Measurements from ENCODE around the gene RAVER2. TPM values are rescaled to one million over a fixed set of nuclear protein-coding genes. Genes with fewer than 3 reads are reported as not detected.

The RAVER2 gene
- polyA plus RNA-seq, 1 experiment = 5.5 TPM

GRCh38 chr1:64873576-64873975, 128.7 kb downstream of the RAVER2 start:
- no peak for TF ChIP-seq CTCF (IDR thresholded peaks at IDR 0.05; ENCODE audit: low read depth, low read length)
- no peak overlapping the region for H3K4me3 ChIP-seq (ENCODE audit: low read depth, low read length)
- POLR2A ChIA-PET = no interaction called here
- H3K27ac ChIP-seq (ENCODE audit: low read depth, low read length) = no peak overlapping the region
- CTCF ChIA-PET = interaction anchor here (1.1 kb wide), 1 partner anchor 202 kb away, joined by 3 read pairs; no protein-coding TSS in a partner anchor
- no peaks in the 10 kb centered on the region for H3K27me3 ChIP-seq (ENCODE audit: control insufficient read depth, insufficient read depth, low read length)
- DNase-seq (ENCODE audit: low read depth, low spot score) = no peak
- no peaks in the 10 kb centered on the region for H3K9me3 ChIP-seq (ENCODE audit: control insufficient read depth, insufficient read depth, low read length)

- Histone ChIP-seq H3K27ac (ENCODE audit: low read depth, low read length) (no peak overlapping the region), H3K9me3 (ENCODE audit: control insufficient read depth, insufficient read depth, low read length) (no peaks in the 10 kb centered on the region), H3K27me3 (ENCODE audit: control insufficient read depth, insufficient read depth, low read length) (no peaks in the 10 kb centered on the region), H3K4me3 (ENCODE audit: low read depth, low read length) (no peak overlapping the region)
- TF ChIP-seq CTCF (IDR thresholded peaks at IDR 0.05; ENCODE audit: low read depth, low read length) = no peak
- ChIA-PET POLR2A (no interaction called here), CTCF (interaction anchor here (1.1 kb wide), 1 partner anchor 201 kb away, joined by 3 read pairs; no protein-coding TSS in a partner anchor)
- no peak for DNase-seq (ENCODE audit: low read depth, low spot score)
Measured at GRCh38 chr1:64874666-64875065, 129.8 kb downstream of the RAVER2 start.

GRCh38 chr1:64875101-64875500, 130.2 kb downstream of the RAVER2 start:
- ChIA-PET CTCF (no interaction called here), POLR2A (no interaction called here)
- no peak for TF ChIP-seq CTCF (IDR thresholded peaks at IDR 0.05; ENCODE audit: low read depth, low read length)
- no peak overlapping the region for H3K27ac ChIP-seq (ENCODE audit: low read depth, low read length)
- H3K4me3 ChIP-seq (ENCODE audit: low read depth, low read length) = no peak overlapping the region
- no peaks in the 10 kb centered on the region for H3K9me3 ChIP-seq (ENCODE audit: control insufficient read depth, insufficient read depth, low read length)
- DNase-seq (ENCODE audit: low read depth, low spot score) = no peak
- H3K27me3 ChIP-seq (ENCODE audit: control insufficient read depth, insufficient read depth, low read length) = no peaks in the 10 kb centered on the region

GRCh38 chr1:64875606-64876005, 130.7 kb downstream of the RAVER2 start:
- ChIA-PET POLR2A (no interaction called here), CTCF (no interaction called here)
- no peak for DNase-seq (ENCODE audit: low read depth, low spot score)
- no peak overlapping the region for H3K27ac ChIP-seq (ENCODE audit: low read depth, low read length)
- no peaks in the 10 kb centered on the region for H3K27me3 ChIP-seq (ENCODE audit: control insufficient read depth, insufficient read depth, low read length)
- no peak overlapping the region for H3K4me3 ChIP-seq (ENCODE audit: low read depth, low read length)
- H3K9me3 ChIP-seq (ENCODE audit: control insufficient read depth, insufficient read depth, low read length) = no peaks in the 10 kb centered on the region
- TF ChIP-seq CTCF (IDR thresholded peaks at IDR 0.05; ENCODE audit: low read depth, low read length) = no peak

- DNase-seq (ENCODE audit: low read depth, low spot score) = no peak
- no peaks in the 10 kb centered on the region for H3K27me3 ChIP-seq (ENCODE audit: control insufficient read depth, insufficient read depth, low read length)
- H3K9me3 ChIP-seq (ENCODE audit: control insufficient read depth, insufficient read depth, low read length) = no peaks in the 10 kb centered on the region
- no peak overlapping the region for H3K4me3 ChIP-seq (ENCODE audit: low read depth, low read length)
- CTCF ChIA-PET = no interaction called here
- POLR2A ChIA-PET = no interaction called here
- TF ChIP-seq CTCF (IDR thresholded peaks at IDR 0.05; ENCODE audit: low read depth, low read length) = no peak
- no peak overlapping the region for H3K27ac ChIP-seq (ENCODE audit: low read depth, low read length)
Measured at GRCh38 chr1:64877151-64877550, 132.3 kb downstream of the RAVER2 start.

Measured in AG04450 (cell line).